Stimulated activated CD8-positive, alpha-beta memory T cell treated with anti-CD3 and anti-CD28 coated beads, Interleukin-7, amount 100 ng/mL, for 24 hours (primary cell): ENCODE results near the gene FSTL4.

ENCODE experiments used
- DNase-seq: peaks from one replicate; pipeline ENCODE4 v3.0.0-alpha.2; 2020; ENCODE audit warnings: low read depth

Gene FSTL4

GRCh38 chr5:133612249-133612860, at the start of gene FSTL4:
Gene FSTL4, minus strand, starts transcription at chr5:133612541.
- DNase-seq: no peak

GRCh38 chr5:133661389-133661788, 49.0 kb upstream of the FSTL4 start:
- no peak for DNase-seq

- DNase-seq: no peak
These were observed 46.0 kb upstream of the FSTL4 start for GRCh38 chr5:133658327-133658726.

- DNase-seq: no peak
These were observed 44.7 kb upstream of the FSTL4 start for GRCh38 chr5:133657036-133657435.

GRCh38 chr5:133655966-133656365, 43.6 kb upstream of the FSTL4 start:
- DNase-seq: no peak

- no peak for DNase-seq
These were observed 41.4 kb upstream of the FSTL4 start for GRCh38 chr5:133653760-133654049.

GRCh38 chr5:133652951-133653759, 40.8 kb upstream of the FSTL4 start:
- DNase-seq: no peak

- no peak for DNase-seq
These were observed 31.9 kb upstream of the FSTL4 start for GRCh38 chr5:133644000-133644865.

GRCh38 chr5:133643365-133643764, 31.0 kb upstream of the FSTL4 start:
- DNase-seq: no peak

GRCh38 chr5:133642153-133642722, 29.9 kb upstream of the FSTL4 start:
- DNase-seq: no peak

- DNase-seq: no peak
These were observed 29.3 kb upstream of the FSTL4 start for GRCh38 chr5:133641683-133642082.

GRCh38 chr5:133639850-133640528, 27.6 kb upstream of the FSTL4 start:
- no peak for DNase-seq

- no peak for DNase-seq
These were observed 26.1 kb upstream of the FSTL4 start for GRCh38 chr5:133638436-133638835.

GRCh38 chr5:133637206-133637605, 24.9 kb upstream of the FSTL4 start:
- no peak for DNase-seq

GRCh38 chr5:133635051-133635450, 22.7 kb upstream of the FSTL4 start:
- DNase-seq: no peak

GRCh38 chr5:133627180-133627579, 14.8 kb upstream of the FSTL4 start:
- no peak for DNase-seq

GRCh38 chr5:133624316-133624715, 12.0 kb upstream of the FSTL4 start:
- no peak for DNase-seq

GRCh38 chr5:133618141-133618540, 5.8 kb upstream of the FSTL4 start:
- DNase-seq: no peak

GRCh38 chr5:133613743-133614142, 1.4 kb upstream of the FSTL4 start:
- no peak for DNase-seq

- DNase-seq: no peak
These were observed 843 bp upstream of the FSTL4 start for GRCh38 chr5:133613184-133613583.

- DNase-seq: no peak
These were observed 738 bp downstream of the FSTL4 start for GRCh38 chr5:133611357-133612248.
